Measurements from ENCODE around the gene BSND.

DNA sequence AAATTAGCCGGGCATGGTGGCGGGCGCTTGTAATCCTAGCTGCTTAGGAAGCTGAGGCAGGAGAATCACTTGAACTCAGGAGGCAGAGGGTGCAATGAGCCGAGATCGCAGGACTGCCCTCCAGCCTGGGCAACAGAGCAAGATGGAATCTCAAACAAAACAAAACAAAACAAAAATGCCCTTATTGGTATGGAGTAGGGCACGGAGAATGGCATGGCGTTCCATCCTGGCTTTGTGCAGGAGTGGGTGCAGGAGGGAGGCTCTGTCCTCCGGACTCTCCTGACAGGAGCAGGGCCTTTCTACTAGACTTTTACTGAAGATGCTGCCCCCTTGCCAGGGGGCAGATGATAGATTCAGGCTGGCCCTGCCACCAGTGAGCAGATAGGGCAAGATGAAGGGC, 17.3 kb upstream of the BSND start:
- TF ChIP-seq, protein P1, sequence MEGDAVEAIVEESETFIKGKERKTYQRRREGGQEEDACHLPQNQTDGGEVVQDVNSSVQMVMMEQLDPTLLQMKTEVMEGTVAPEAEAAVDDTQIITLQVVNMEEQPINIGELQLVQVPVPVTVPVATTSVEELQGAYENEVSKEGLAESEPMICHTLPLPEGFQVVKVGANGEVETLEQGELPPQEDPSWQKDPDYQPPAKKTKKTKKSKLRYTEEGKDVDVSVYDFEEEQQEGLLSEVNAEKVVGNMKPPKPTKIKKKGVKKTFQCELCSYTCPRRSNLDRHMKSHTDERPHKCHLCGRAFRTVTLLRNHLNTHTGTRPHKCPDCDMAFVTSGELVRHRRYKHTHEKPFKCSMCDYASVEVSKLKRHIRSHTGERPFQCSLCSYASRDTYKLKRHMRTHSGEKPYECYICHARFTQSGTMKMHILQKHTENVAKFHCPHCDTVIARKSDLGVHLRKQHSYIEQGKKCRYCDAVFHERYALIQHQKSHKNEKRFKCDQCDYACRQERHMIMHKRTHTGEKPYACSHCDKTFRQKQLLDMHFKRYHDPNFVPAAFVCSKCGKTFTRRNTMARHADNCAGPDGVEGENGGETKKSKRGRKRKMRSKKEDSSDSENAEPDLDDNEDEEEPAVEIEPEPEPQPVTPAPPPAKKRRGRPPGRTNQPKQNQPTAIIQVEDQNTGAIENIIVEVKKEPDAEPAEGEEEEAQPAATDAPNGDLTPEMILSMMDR (IDR thresholded peaks at IDR 0.05): no peak
- no peak for TF ChIP-seq POLR2A (IDR thresholded peaks at IDR 0.05)
